DMS53 treated with DMSO at 0.1 percent for 48 hours (cell line): ENCODE data around the gene TBC1D14.

ENCODE experiments used
- DNase-seq: peaks from one replicate; lab custom pipeline; 2025; ENCODE audit not compliant: unreplicated experiment; lab: John Stamatoyannopoulos, UW

Gene TBC1D14

DNA sequence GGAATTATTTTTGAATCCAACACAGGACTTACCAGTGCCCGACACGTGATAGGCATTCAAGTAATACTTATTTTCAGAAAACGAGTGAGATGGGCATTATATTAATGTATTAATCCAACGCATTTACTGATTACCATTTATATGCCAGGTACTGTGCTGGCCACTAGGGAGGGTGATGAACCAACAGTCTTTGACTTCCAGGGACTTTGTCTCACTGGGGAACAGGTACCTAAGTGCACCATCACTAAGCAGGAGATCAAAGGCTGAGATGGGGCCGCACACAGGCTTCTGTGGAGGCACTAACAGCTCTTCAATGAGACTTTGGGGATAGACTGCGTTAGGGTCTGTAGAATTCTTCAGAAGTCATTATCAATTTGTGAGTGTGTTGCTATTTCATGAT is 127.8 kb downstream of the TBC1D14 start:
- DNase-seq: no peak

DNA sequence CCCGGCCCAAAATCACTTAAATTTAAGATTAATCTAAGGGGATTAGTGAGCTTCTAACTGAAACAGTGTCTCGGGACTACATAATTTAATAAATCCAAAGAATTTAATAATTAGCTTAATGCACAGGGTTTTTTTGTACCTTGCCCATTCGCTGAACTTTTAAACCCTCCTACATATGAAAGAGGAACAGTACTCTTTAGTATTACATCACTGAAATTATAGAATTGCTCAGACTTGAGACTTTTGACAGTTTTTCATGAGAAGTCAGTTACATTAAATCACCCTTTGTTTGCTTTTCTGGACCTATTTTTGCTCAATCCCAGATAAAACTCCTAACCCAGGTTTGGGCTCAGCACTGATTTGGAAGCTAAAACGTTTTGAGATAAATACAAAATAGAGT is 131.1 kb downstream of the TBC1D14 start:
- DNase-seq: no peak

DNA sequence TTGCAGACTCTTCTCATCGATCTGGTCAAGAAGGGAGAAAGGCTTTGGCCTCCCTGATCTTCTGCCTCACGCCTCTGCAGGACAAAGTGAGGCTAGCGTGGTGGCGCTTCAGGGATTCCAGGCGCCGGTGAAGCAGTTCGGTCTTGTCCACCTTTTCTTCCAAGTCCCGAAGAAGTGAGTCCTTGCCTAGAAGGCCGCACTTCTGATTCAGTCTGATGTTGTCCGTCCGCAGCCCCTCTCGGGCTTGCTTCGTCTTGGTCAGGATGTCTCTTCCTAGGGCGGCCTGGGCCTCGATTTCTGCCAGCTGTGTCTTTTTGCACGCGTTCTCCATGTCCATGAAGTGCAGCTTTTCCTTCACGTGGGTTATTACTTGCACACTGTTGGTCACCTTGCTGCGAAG is 131.6 kb downstream of the TBC1D14 start:
- no peak for DNase-seq

DNA sequence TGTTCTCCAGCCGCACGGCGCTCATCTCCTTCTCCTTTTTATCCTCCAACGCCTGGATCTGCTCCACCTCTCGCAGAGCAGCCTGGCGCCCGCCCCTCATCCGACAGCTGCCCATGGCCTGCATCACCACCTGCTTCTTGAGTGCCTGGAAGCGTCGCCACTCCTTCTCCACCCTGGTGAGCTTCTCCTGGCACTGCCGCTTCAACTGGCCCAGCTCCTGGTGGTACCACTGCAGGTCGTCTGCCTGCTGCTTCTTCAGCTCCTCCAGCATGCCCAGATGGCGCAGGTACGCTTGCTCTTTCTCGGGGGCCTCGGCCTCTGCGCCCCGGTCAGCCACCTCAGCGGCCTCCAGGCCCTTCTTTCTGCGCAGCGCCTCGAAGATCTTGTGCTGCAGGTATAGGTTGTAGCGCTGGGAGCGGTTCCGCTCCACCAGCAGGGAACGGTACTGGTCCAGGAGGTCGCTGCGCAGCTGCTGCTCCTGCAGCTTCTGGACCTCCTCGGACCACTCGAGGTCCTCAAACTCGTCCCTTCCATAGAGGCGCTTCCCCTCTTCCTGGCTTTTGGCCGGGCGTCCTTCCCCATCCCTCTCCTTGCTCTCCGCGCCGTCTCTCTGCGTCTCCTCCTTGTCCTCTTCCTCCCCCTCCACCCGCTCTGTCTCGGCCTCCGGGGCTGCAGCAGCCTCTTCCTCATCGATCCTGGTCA is 132.3 kb downstream of the TBC1D14 start:
- peak; percentile 51 for DNase-seq

DNA sequence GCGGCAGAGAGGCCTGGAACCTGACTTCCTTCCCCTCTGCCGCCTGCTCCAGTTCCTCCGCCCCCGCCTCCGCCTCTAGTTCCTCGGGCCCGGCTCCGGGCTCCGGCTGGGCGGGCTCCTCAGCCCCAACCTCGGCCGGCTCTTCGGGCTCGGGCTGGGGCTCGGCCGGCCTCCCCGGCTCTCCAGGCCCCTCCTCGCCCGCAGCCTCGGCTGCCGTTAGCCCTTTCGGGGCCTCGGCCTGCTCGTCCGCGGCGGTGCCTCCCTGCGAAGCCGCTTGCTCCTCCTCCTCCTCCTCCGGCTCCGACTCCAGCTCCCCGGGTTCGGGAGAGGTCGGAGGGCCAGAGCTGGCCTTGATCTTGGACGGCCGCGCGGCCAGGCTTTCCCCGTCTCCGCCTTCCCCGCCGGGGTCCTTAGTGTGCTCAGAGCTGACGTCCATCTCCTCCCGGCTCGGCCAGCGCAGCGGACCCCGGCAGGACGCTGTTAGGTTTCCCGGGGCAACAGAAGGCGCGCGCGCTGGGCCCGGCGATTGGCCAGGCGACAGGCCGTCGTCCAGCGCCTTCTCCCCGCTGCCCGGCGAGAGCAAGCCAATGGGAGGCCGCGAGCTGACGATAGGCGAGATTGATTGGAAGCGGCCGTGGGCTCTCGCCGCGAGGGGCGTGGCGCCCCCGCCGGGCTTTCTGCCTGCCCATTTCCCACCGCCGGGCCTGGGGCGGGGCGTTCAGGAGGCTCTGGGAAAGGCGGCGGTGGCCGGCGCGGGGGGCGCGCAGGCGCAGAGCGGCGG is 133.1 kb downstream of the TBC1D14 start:
- DNase-seq: peak; percentile 98

DNA sequence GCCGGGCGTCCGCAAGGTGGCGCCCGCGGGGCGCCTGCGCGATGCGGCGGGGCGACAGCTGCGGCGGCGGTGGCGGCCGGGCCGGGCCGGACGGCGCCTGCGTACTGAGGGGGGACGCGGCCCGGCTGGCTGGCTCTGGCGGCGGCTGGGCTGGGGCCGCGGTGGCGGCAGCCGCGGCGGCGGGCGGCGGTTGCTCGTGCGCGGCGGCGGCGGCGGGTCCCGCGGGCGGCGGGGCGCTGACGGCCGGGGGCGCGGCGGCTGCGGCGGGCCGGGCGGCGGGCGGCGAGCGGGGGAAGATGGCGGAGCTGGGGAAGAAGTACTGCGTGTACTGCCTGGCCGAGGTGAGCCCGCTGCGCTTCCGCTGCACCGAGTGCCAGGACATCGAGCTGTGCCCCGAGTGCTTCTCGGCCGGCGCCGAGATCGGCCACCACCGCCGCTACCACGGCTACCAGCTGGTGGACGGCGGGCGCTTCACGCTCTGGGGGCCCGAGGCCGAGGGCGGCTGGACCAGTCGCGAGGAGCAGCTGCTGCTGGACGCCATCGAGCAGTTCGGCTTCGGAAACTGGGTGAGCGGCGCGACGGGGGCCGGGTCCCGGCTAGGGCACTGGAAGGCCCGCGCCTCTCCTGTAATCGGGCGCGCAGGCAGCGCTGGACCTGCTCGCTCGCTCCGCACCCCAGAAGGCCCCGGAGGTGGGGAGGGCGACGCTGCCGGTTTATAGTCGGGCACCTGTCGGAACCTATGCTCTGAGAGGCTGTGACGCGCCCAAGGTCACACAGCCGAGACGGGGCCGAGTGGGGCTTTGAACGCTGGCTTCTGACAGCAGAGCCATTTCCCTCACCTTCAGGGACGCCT is 133.9 kb downstream of the TBC1D14 start, which contains the start of gene TADA2B:
TSS of gene TADA2B (plus strand) at position 89 of the 853 bp plus-strand sequence. CDS start at position 297, 208 bp downstream.
- peak; percentile 26 for DNase-seq

DNA sequence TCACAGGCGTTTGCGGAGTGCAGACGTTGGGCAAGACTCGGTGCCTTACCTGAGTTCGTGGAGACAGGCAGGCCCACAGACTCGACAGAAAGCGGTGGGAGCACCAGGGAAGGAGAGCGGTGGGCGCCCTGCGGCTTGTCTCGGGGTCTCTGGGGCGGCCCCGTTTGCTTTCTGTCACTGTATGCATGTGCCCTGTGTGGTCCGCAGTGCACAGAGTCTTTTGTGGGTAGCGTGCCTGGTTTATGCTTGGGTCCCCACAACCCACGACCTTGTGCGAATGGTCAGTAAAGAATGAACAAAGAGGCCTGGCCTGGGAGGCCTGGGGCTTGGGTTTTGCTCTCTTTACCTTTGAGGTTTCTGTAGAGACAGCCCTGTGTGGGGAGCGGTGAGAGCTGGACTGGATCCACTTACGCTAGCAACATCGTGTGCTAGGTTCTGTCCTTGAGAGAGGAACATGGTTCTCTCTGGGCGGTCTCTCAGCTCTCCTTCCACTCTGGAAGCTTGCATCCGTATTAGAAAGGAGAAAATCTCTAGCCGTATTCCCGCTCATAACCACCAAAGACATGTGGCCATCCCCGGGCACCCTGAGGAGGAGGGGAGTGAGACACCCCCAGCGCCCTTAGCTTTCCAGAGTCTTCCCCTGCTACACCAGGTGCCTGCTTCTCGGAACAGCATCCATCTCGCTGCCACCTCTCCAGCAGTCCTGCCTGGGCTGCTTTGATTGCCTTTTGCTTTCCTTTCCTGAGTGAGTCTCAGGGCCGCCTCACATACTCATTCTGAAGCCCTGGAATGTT is 134.7 kb downstream of the TBC1D14 start:
- no peak for DNase-seq

DNA sequence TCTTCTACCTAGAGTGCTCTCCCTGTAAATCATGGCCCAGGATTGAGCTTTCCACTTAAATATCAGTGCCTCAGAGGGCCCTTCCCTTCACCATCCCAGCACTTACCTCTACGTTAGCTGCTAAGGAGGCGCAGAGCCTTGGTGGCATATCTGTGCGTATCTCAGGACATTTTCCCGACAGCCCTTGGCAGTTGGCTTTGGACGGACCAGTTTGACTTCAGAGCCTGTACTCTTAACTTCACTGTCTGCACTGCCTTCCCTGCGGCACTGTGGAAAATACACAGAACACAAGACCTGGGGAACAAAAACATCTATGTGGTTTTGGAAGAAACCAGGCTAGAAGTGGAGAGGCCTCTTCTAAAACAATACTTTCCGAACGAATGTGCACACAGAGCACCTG is 135.9 kb downstream of the TBC1D14 start:
- no peak for DNase-seq

DNA sequence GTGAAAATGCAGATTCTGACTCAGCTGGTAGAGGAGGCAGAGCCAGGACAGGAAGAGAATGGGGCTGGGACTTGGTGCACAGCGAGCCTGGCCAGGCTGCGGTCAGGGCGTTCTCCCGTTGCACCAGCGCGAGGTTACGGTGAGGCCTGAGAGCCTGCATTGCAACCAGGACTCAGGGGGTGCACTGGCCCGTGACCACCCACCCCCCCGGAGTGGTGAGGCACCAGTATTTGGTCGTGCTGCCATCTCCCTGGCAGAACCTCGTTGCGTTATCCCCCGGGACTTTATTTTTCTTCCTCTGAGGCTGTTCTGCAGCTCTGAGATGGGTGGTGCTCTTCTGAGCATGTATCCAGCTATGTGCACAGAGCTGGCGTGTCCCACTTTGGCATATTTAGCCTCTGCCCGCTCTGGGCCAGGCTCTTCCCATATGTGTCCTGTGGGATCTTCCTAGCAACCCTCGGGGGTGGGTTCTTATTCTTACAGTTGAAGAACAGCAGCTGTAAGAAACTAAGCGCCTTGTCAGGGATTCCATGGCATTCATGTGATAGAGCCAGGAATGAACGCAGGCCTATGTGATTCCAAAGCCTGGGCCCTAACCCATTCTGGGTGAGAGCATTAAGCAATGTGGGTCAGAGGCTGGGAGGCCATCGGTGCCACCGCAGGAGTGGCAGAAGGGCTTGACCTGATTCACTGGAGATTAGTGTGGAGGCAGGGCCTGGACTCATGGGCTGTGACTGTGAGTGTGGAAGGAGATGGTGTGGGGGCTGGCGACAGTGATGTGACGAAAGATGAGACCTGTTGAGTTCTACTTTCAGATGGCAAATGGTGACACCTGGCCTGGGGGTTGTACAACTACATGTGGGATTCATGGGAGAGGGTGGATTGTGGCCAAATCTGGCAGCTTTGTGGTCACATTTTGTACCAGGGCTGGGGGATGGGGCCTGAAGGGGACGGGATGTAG is 136.6 kb downstream of the TBC1D14 start:
- no peak for DNase-seq

DNA sequence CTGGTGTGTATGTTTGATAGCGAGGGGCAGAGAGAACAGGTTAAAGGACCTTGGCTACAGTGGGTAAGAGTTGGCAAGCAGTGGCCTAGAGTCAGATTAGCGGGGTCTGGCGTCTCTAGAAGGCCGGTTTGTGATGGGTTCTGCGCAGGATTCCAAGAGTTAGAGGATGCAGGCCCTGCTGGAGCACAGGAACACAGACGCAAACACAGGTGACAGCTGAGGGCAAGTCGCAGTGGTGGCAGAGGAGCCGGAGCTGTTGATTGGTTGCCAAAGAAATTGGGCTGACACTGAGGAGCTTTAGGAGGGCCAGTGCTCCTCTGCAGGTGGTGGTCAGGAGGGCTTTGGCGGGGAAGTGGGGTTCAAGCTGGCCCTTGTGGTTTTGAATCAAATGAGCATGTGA is 137.3 kb downstream of the TBC1D14 start:
- no peak for DNase-seq

DNA sequence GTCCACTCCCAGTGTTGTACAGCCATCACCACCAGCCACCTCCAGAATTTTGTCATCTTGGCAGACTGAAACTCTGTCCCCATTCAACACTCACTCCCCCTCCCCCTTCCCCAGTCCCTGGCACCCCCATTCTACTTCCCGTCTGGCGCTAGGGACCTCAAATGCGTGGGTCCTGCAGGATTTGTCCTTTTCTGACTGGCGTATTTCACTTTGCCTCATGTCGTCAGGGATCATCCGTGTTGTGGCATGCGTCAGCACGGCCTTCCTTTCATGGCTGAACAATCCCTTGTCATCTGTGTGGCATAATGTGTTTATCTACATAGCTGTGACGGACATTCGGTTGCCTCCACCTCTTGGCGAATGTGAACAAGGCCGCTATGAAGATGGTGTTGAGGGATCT is 139.0 kb downstream of the TBC1D14 start:
- DNase-seq: no peak

DNA sequence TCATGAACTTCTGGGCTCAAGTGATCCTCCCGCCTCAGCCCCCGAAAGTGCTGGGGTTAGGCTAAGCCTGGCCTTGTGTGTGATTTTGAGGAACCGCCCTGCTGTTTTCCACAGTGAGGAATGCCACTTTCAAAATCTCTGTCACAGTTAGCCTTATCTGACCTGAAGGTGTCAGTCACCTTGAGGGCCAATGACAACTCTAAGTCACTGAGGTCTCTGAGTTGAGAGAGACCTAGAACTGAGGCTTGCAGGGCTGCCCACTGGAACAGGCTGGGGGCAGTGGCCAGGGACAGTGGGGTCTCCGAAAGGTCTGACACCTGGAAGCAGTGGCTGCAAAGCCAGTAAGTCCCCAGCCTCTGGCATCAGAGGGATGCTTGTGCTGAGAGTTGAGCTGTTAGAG is 139.7 kb downstream of the TBC1D14 start:
- no peak for DNase-seq

DNA sequence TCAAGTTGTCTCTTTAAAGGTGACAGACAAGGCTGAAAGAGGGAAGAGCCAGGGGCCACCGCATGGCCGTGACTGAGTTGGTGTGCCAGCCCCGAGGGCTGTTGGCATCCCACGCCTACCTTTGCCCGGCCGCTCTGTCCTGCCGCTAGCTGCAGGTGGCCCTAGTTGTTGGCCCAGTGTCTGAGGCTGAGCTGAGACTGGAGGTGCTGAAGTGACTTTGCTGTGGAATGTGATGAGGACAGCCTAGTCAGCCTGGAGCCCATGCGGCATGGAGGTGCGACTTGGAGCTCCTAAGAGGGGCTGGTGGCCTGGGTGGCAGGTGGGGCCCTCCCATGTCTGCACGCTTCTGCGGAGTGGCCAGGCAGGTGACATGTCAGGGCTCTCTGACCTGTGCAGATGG is 140.1 kb downstream of the TBC1D14 start:
- no peak for DNase-seq

DNA sequence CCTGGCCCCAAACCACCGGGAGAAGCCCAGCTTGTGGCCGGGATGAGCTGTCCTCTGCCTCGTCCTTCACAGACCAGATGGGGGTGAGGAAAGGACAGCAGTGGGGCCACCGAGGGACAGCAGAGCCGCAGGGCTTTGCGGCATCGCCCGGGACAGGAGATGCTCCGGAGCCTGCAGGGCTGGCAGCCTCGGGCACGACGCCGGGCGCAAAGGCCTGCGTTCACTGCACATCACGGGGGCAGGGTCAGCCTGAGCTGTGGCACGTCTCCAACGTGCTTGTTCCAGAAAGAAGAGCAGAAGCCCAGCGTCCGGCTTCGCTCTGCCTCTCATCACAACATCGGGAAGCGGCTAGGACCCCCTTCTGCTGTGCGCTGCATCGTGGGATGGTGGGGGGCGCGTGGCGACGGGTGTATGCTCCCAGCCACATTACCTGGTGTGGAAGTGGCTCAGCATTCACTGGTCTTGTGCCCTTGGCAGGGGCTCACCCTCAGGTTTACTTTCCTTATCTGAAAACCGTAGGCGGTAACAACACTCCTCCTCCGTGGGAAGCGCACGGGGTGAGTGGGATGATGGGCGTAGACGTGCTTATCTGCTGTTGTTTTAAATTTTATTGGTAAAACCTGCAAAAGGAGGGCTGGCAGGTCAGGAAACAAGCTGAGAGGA is 141.0 kb downstream of the TBC1D14 start:
- no peak for DNase-seq

DNA sequence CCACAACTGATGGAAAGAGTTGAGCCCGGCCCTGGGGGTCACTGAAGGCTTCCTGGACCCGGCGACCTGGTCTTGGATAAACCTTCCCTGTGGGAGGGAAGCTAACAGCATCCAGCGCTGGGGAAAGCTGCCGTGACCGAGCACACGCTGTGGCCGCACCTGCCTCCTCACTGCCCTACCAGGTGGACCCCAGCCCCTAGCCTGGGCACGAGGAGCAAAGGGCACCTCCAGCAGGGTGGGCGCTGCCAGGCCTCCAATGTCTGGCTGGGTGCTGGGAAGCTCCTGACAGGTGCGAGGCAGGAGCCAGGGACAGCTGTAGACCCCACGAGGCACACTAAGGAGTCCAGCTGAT is 141.5 kb downstream of the TBC1D14 start:
- no peak for DNase-seq

DNA sequence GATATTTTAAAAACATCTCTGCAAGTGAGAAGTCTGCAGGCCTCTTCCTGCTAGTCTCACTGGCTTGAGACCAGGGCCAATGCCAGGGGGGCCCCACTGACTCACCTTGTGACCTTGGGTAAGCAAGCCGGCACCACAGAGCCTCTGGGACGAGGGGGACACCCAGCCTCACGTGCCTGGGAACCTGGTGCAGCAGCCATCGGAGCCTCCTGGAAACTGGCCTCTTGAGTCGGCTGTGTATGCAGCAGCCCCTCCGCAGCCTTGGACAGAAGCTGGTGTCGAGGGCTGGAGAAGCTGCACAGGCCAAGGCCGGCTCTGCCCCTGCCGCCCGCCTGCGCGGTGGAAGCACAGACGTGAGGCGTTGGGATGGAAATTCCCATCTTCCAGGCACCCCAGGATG is 142.3 kb downstream of the TBC1D14 start:
- DNase-seq: no peak

DNA sequence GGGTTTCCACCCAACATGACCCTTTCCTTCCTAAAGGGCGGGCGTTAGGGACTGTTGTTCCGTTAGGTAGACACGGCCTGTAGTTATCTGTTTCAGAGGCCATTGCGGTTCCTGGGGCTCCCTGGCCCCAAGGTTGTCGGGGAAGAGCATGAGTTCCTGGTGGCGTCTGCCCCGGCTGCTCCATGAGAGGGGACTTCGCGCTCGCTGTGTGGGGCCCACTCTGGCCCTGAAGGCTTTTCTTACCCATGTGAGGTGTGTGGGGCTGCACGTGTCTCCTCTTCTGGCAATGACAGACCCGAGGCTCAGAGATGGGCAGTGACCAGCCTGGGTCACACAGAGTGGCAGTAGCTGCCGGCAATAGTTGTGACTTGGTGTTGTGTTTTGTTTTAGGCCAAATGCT is 142.7 kb downstream of the TBC1D14 start:
- DNase-seq: no peak

DNA sequence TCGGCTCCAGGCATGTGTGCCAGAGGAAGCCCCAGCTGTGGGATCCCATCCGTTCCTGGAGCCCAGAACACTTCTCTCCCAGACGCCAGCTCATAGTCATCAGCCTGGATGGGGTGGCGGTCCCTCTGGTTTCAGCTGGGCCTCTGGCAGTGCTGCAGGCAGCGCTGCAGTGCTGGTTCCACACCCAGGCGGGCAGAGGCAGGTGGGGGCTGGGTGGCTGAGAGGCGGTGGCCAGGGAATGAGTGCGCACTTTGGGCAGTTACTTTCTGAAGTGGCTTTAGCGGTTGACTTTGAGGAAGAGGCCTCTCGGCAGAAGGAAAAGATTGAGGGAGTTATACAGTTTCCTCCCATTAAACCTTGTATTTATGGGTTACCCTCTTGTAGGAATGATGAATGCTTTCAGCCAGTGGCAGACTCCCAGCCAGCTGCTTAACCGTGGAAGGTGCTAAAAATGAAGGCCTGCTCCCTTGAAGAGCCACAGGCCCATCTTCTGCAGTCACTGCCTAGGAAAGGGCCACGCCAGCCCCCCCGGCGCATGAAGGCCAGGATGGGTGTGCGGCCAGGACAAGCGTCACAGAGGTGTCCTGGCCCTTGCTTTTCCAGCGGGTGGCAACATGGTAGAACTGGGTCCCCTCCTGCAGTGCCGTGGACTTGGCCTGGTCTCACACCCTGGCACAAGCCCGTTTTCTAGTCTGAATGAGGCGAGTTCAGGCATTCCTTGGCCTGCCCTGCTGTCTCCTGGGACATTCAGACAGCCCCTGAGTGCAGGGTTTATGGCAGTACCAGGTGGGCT is 143.5 kb downstream of the TBC1D14 start:
- no peak for DNase-seq
